ENCODE data around the gene LIPC. TPM values are rescaled to one million over a fixed set of nuclear protein-coding genes. Genes with fewer than 3 reads are reported as not detected.

LIPC gene
- total RNA-seq, 2 experiments from 2014 or later = 0.61 to 1.2 TPM

DNA sequence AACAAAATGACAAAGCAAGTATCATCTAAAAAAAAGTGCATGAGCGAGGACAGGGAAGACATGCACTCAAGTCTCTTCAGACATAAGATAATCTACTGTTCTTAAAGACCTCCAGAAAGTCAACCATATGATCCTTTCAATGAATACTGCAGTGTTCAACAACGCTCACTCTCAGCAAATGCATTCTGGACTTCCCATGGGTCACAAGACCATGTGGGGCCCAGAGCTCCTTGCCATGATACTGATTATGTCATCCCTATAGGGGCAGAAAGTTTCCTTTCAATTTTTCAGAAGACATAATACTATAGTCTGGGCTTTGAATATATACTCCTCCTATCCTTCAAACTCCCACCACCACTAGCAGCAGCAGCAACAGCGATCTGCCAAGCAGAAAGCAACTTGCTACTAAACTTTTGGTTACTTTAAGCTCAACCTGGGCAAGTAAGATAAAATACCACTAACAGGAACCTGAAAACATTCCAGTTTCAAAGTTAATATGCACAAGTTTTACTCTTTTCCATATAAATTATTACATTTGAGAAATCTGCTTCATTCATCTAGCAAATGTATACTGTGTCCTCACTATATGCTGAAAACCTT, 174.2 kb downstream of the LIPC start:
- ATAC-seq (ENCODE audit: poor library complexity) (no peak), DNase-seq (no peak)
- Histone ChIP-seq H3K4me1 (ENCODE audit: insufficient read depth, low read length) (no peaks in the 10 kb centered on the region), H3K27ac (ENCODE audit: low read depth in 1 of 2, low read length in 2 of 2) (no peak overlapping the region), H3K4me3 (ENCODE audit: low read length) (no peak overlapping the region), H3K9me3 (ENCODE audit: control insufficient read depth in 1 of 2, insufficient read depth in 1 of 2, low read length in 2 of 2) (no peaks in the 10 kb centered on the region), H3K36me3 (ENCODE audit: insufficient read depth, low read length) (peaks cover 33% of the 10 kb centered on the region), H3K27me3 (ENCODE audit: control insufficient read depth in 1 of 2, insufficient read depth in 2 of 2, low read length in 2 of 2) (no peaks in the 10 kb centered on the region)
- ChIA-PET CTCF (no interaction called here), POLR2A (interaction anchor here (1.2 kb wide), 1 partner anchor 20 kb away, joined by 3 read pairs; no protein-coding TSS in a partner anchor)
- Mint-ChIP-seq H3K27ac (no peak overlapping the region), H3K9me3 (no peaks in the 10 kb centered on the region), H3K4me1 (ENCODE audit: low read depth) (peaks cover 25% of the 10 kb centered on the region), H3K27me3 (no peaks in the 10 kb centered on the region), H3K36me3 (ENCODE audit: low read depth) (peaks cover 85% of the 10 kb centered on the region), H3K4me3 (no peak overlapping the region)
- intact Hi-C loops (cut with DNase I, micrococcal nuclease) = no loop called here
- TF ChIP-seq, protein P1, sequence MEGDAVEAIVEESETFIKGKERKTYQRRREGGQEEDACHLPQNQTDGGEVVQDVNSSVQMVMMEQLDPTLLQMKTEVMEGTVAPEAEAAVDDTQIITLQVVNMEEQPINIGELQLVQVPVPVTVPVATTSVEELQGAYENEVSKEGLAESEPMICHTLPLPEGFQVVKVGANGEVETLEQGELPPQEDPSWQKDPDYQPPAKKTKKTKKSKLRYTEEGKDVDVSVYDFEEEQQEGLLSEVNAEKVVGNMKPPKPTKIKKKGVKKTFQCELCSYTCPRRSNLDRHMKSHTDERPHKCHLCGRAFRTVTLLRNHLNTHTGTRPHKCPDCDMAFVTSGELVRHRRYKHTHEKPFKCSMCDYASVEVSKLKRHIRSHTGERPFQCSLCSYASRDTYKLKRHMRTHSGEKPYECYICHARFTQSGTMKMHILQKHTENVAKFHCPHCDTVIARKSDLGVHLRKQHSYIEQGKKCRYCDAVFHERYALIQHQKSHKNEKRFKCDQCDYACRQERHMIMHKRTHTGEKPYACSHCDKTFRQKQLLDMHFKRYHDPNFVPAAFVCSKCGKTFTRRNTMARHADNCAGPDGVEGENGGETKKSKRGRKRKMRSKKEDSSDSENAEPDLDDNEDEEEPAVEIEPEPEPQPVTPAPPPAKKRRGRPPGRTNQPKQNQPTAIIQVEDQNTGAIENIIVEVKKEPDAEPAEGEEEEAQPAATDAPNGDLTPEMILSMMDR (IDR thresholded peaks at IDR 0.05) = no peak

DNA sequence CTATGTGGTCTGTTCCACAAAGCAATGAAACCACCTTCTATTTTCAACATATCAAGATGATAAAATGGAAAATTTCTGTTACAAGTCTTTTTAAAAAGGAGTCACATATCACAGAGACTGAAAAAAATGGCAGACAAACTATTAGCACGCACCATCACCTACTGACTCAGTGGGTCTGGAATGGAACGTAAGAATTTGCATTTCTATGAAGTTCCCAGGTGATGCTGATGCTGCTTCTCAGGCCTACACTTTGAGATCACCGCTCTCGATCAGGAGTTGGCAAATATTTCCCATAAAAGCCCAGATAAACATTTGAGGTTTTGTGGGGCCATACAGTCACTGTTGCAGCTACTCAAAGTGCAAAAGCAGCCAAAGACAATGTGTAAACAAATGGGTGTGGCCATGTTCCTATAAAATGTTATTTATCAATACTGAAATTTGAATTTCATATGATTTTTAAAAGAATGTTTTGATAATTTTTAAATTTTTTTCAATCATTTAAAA, 174.8 kb downstream of the LIPC start:
- H3K27ac ChIP-seq (ENCODE audit: low read depth in 1 of 2, low read length in 2 of 2) = no peak overlapping the region
- H3K9me3 ChIP-seq (ENCODE audit: control insufficient read depth in 1 of 2, insufficient read depth in 1 of 2, low read length in 2 of 2) = no peaks in the 10 kb centered on the region
- H3K36me3 Mint-ChIP-seq (ENCODE audit: low read depth) = peaks cover 88% of the 10 kb centered on the region
- H3K27me3 Mint-ChIP-seq = no peaks in the 10 kb centered on the region
- no peaks in the 10 kb centered on the region for H3K4me1 ChIP-seq (ENCODE audit: insufficient read depth, low read length)
- POLR2A ChIA-PET = interaction anchor here (1.2 kb wide), 1 partner anchor 21 kb away, joined by 3 read pairs; no protein-coding TSS in a partner anchor
- no peak overlapping the region for H3K4me3 ChIP-seq (ENCODE audit: low read length)
- no peak overlapping the region for H3K4me3 Mint-ChIP-seq
- H3K27me3 ChIP-seq (ENCODE audit: control insufficient read depth in 1 of 2, insufficient read depth in 2 of 2, low read length in 2 of 2) = no peaks in the 10 kb centered on the region
- no peak for DNase-seq
- CTCF ChIA-PET = no interaction called here
- peaks cover 25% of the 10 kb centered on the region for H3K4me1 Mint-ChIP-seq (ENCODE audit: low read depth)
- ATAC-seq (ENCODE audit: poor library complexity) = no peak
- H3K27ac Mint-ChIP-seq = no peak overlapping the region
- peaks cover 30% of the 10 kb centered on the region for H3K36me3 ChIP-seq (ENCODE audit: insufficient read depth, low read length)
- H3K9me3 Mint-ChIP-seq = no peaks in the 10 kb centered on the region
- TF ChIP-seq, protein P1 (IDR thresholded peaks at IDR 0.05) = no peak
- intact Hi-C loops (cut with DNase I, micrococcal nuclease) = no loop called here

DNA sequence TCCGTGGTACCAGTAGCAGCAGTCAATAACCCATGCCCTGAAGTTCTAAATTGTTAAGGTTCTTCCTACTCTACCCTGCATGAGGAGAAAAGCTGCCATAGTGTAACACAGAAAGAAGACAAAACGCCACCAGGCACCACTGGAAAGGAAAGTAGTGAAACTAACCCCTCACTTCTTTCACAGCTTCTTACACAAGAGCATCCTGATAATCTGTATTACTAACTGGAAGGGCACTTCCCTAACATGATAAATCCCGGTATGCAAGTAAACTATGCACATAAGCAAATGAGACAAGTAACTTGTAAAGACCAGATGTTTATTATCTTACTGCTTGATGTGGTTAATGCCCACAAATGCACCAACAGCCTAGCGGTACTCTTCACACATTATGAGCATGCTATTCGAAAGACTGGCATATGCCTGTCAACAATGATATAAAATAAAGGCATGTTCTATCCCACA, 176.4 kb downstream of the LIPC start:
- ATAC-seq (ENCODE audit: poor library complexity) = peak; percentile 58
- TF ChIP-seq, protein P1 (IDR thresholded peaks at IDR 0.05) = no peak
- Mint-ChIP-seq H3K4me3 (peak overlapping the region; percentile 10), H3K27me3 (no peaks in the 10 kb centered on the region), H3K27ac (peak overlapping the region; percentile 40), H3K36me3 (ENCODE audit: low read depth) (peaks cover 93% of the 10 kb centered on the region), H3K9me3 (no peaks in the 10 kb centered on the region), H3K4me1 (ENCODE audit: low read depth) (peaks cover 25% of the 10 kb centered on the region)
- H3K36me3 ChIP-seq (ENCODE audit: insufficient read depth, low read length) = peaks cover 36% of the 10 kb centered on the region
- CTCF ChIA-PET = no interaction called here
- H3K9me3 ChIP-seq (ENCODE audit: control insufficient read depth in 1 of 2, insufficient read depth in 1 of 2, low read length in 2 of 2) = no peaks in the 10 kb centered on the region
- peak in 3 of 14 experiments; percentile 33 to 61 (median 34) for DNase-seq
- H3K4me1 ChIP-seq (ENCODE audit: insufficient read depth, low read length) = peaks cover 2% of the 10 kb centered on the region
- POLR2A ChIA-PET = no interaction called here
- intact Hi-C loops (cut with DNase I, micrococcal nuclease) = no loop called here
- no peaks in the 10 kb centered on the region for H3K27me3 ChIP-seq (ENCODE audit: control insufficient read depth in 1 of 2, insufficient read depth in 2 of 2, low read length in 2 of 2)
- H3K4me3 ChIP-seq (ENCODE audit: low read length) = no peak overlapping the region
- no peak overlapping the region for H3K27ac ChIP-seq (ENCODE audit: low read depth in 1 of 2, low read length in 2 of 2)
